Measurements from ENCODE around the gene IKZF1. TPM values are rescaled to one million over a fixed set of nuclear protein-coding genes. Genes with fewer than 3 reads are reported as not detected.
"Not testable (repeated sequence)": the region's sequence is repeated elsewhere in the genome, so short reads cannot be mapped to it uniquely, and the experiment has no call there.

The IKZF1 gene
- polyA plus RNA-seq, 1 donor = 4.5 TPM

DNA sequence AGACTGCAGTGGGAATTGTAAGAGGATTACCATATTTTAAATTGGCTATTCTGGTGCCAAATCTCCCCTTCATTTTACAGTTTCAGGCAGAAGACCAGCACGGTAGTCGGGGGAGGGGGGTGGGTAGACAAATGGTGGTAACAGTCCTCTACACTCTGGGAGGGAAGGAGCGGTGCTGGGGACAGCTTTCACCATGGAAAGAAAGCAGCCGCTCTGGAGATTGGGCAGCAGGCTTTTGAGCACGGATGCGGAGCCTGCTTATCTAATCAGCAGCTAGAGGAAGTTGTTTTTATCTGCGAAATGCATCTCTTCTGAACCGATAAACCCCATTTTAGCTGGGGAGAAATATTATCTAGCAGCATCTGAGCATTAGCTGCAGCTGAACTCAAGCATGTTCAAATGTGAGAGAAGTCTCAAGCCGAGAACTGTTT lies 28.7 kb downstream of the IKZF1 start:
- no peak overlapping the region for H3K4me3 ChIP-seq (ENCODE audit: low read length)
- H3K27me3 ChIP-seq (ENCODE audit: control insufficient read depth, insufficient read depth, low read length) = peaks cover 12% of the 10 kb centered on the region
- no peaks in the 10 kb centered on the region for H3K4me1 ChIP-seq (ENCODE audit: control insufficient read depth, insufficient read depth, low read length)
- no peaks in the 10 kb centered on the region for H3K36me3 ChIP-seq (ENCODE audit: control insufficient read depth, insufficient read depth, low read length)
- no peaks in the 10 kb centered on the region for H3K9me3 ChIP-seq (ENCODE audit: control insufficient read depth, low read depth, low read length)
- no peak for DNase-seq
- no peak overlapping the region for H3K27ac ChIP-seq (ENCODE audit: low read length)
- WGBS (ENCODE audit: insufficient coverage, low lambda C conversion rate) = no CpG with 5 or more reads among the region's 9 CpGs

DNA sequence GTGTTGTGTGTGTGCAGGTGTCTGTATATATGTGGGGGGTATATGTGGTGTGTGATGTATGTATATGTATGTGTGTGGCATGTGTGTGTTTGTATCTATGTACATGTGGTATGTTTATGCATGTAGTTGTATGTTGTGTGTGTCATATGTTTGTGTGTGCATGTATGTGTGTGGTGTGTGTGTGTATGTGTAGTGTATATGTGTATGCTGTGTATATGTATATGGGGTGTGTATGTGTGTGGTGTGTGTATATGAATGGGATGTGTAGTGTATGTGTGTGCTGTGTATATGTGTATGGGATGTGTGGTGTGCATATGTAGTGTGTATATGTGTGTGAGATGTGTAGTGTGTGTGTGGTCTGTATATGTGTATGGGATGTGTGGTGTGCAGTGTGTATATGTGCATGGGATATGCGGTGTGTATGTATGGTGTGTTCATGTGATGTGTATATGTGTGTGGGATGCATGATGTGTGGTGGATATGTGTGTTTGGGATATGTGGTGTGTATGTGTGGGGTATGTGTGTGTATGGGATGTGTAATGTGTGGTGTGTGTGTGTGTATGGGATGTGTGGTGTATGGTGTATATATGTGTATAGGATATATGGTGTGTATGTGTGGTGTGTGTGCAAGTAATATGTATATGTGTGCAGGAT lies 30.0 kb downstream of the IKZF1 start:
- DNase-seq = no peak
- no peak overlapping the region for H3K4me3 ChIP-seq (ENCODE audit: low read length)
- H3K27me3 ChIP-seq (ENCODE audit: control insufficient read depth, insufficient read depth, low read length) = peaks cover 12% of the 10 kb centered on the region
- no peaks in the 10 kb centered on the region for H3K36me3 ChIP-seq (ENCODE audit: control insufficient read depth, insufficient read depth, low read length)
- H3K27ac ChIP-seq (ENCODE audit: low read length) = no peak overlapping the region
- H3K4me1 ChIP-seq (ENCODE audit: control insufficient read depth, insufficient read depth, low read length) = no peaks in the 10 kb centered on the region
- WGBS (ENCODE audit: insufficient coverage, low lambda C conversion rate) = no CpG with 5 or more reads among the region's 1 CpG
- H3K9me3 ChIP-seq (ENCODE audit: control insufficient read depth, low read depth, low read length) = no peaks in the 10 kb centered on the region

DNA sequence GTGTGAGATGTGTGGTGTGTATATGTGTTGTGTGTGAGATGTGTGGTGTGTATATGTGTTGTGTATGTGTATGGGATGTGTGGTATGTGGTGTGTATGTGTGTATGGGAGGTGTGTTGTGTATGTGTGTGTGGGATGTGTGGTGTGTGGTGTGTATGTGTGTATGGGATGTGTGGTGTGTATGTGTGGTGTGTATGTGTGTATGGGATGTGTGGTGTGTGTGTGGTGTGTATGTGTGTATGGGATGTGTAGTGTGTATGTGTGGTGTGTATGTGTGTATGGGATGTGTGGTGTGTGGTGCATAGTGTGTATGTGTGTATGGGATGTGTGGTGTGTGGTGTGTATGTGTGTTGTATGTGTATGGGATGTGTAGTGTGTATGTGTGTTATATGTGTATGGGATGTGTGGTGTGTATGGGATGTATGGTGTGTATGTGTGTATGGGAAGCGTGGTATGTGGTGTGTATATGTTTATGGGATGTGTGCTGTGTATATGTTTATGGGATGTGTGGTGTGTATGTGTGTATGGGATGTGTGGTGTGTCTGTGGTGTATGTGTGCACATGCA lies 30.8 kb downstream of the IKZF1 start:
- no peak overlapping the region for H3K27ac ChIP-seq (ENCODE audit: low read length)
- WGBS (ENCODE audit: insufficient coverage, low lambda C conversion rate) = 100% methylated on average over 1 of the region's 1 CpG
- H3K9me3 ChIP-seq (ENCODE audit: control insufficient read depth, low read depth, low read length) = no peaks in the 10 kb centered on the region
- no peaks in the 10 kb centered on the region for H3K36me3 ChIP-seq (ENCODE audit: control insufficient read depth, insufficient read depth, low read length)
- DNase-seq = no peak
- H3K4me3 ChIP-seq (ENCODE audit: low read length) = no peak overlapping the region
- H3K27me3 ChIP-seq (ENCODE audit: control insufficient read depth, insufficient read depth, low read length) = peaks cover 8% of the 10 kb centered on the region
- no peaks in the 10 kb centered on the region for H3K4me1 ChIP-seq (ENCODE audit: control insufficient read depth, insufficient read depth, low read length)

DNA sequence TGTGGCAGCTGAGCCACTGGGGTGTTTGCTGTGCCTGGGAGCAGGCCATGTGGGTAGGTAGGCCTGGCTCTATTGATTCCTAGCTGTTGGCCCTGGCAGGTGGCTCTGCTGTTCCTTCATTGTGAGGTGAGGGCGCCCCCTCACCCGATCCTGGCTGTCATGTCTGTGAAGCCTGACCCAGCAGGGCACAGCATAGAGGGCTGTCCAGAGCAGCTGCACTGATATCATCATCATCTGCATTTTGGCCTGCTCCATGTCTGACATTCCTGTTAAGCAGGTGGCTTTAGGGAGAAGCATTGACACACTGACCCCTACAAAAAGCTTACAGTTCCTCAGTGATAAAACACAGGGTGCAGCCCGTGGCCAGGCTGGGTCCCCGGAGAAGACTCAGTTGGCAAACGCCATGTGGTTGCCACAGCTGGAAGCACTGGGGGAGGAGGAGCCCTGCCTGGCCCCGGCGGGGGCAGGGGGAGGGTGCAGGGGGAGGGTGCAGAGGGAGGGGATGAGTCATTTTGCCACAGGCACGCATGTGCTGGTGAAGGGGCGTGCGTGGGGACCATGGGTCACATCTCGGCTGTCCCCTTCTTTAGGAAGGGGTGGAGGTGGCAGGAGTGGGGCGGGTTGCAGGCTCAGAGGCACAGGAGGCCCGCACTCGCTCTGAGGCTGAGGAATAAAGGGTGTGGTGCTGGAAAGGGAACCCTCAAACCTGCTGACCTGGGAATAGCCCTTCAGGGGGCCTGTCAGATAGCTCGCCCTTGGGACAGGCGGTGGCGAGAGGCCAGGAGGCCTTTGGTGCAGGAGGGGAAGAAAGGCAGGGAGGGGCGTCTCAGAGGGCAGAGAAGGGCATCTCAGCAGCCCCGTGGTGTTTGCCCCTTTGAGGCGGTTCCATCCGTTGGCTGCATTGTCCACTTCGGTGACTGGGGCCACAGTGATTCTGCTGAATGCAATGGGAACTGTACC lies 31.6 kb downstream of the IKZF1 start:
- Histone ChIP-seq H3K9me3 (ENCODE audit: control insufficient read depth, low read depth, low read length) (no peaks in the 10 kb centered on the region), H3K27ac (ENCODE audit: low read length) (no peak overlapping the region), H3K4me3 (ENCODE audit: low read length) (no peak overlapping the region), H3K36me3 (ENCODE audit: control insufficient read depth, insufficient read depth, low read length) (no peaks in the 10 kb centered on the region), H3K27me3 (ENCODE audit: control insufficient read depth, insufficient read depth, low read length) (peaks cover 8% of the 10 kb centered on the region), H3K4me1 (ENCODE audit: control insufficient read depth, insufficient read depth, low read length) (no peaks in the 10 kb centered on the region)
- no peak for DNase-seq
- WGBS (ENCODE audit: insufficient coverage, low lambda C conversion rate) = no CpG with 5 or more reads among the region's 22 CpGs

DNA sequence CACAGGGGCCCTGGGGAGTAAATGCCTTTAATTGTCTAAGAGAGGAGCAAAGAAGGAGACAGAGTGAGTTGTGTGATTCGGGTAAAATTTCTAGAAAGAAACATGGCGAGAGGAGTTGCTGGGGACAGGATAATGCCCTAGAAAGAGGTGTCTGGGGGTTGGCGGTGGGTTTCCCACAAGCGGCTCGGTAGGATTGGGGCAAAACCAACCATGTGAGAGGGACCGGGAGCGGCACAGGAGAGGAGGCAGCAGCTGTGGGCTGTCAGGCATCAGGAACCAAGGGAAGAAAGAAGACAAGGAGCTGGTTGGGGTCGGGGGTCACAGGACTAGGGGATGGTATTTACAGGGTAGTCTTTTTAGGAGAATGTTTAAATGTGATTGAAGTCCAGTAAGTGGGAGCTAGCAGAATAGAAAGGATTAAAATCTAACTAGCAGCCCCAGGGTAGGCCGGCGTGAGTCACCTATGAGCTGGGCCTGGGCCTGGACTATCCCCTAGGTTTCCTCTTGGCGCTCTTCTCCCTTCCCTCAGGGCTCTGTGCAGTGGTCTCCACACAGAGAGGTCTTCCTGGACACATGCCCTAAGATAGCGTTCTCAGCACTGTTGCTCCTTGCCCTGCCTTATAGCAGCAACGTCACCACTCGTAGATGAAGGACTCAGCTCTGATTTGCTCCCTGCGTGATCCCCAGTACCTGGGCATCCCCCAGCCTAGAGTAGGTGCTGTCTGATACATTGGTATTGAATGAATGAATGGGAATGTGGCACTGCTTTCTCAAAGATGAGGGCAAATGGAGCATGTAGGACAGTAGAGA lies 32.6 kb downstream of the IKZF1 start:
- no peak for DNase-seq
- Histone ChIP-seq H3K4me3 (ENCODE audit: low read length) (no peak overlapping the region), H3K36me3 (ENCODE audit: control insufficient read depth, insufficient read depth, low read length) (no peaks in the 10 kb centered on the region), H3K27ac (ENCODE audit: low read length) (no peak overlapping the region), H3K9me3 (ENCODE audit: control insufficient read depth, low read depth, low read length) (no peaks in the 10 kb centered on the region), H3K27me3 (ENCODE audit: control insufficient read depth, insufficient read depth, low read length) (peaks cover 8% of the 10 kb centered on the region), H3K4me1 (ENCODE audit: control insufficient read depth, insufficient read depth, low read length) (no peaks in the 10 kb centered on the region)
- whole genome bisulfite sequencing (ENCODE audit: insufficient coverage, low lambda C conversion rate) = 94% methylated on average over 2 of the region's 15 CpGs

DNA sequence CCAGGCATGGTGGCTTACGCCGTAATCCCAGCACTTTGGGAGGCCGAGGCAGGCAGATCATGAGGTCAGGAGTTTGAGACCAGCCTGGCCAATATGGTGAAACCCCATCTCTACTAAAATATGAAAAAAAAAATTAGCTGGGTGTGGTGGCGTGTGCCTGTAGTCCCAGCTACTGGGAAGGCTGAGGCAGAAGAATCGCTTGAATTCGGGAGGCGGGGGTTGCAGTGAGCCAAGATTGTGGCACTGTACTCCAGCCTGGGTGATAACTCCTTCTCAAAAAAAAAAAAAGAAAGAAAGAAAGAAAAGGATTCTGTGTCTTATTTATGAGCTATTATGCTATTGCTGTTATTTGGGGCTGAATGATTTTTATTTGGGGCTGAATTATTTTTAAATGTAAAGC lies 35.0 kb downstream of the IKZF1 start:
- H3K27me3 ChIP-seq (ENCODE audit: control insufficient read depth, insufficient read depth, low read length); H3K4me3 ChIP-seq (ENCODE audit: low read length); DNase-seq; H3K36me3 ChIP-seq (ENCODE audit: control insufficient read depth, insufficient read depth, low read length); H3K9me3 ChIP-seq (ENCODE audit: control insufficient read depth, low read depth, low read length); H3K4me1 ChIP-seq (ENCODE audit: control insufficient read depth, insufficient read depth, low read length); H3K27ac ChIP-seq (ENCODE audit: low read length): not testable (repeated sequence)
- WGBS (ENCODE audit: insufficient coverage, low lambda C conversion rate) = 100% methylated on average over 3 of the region's 7 CpGs

DNA sequence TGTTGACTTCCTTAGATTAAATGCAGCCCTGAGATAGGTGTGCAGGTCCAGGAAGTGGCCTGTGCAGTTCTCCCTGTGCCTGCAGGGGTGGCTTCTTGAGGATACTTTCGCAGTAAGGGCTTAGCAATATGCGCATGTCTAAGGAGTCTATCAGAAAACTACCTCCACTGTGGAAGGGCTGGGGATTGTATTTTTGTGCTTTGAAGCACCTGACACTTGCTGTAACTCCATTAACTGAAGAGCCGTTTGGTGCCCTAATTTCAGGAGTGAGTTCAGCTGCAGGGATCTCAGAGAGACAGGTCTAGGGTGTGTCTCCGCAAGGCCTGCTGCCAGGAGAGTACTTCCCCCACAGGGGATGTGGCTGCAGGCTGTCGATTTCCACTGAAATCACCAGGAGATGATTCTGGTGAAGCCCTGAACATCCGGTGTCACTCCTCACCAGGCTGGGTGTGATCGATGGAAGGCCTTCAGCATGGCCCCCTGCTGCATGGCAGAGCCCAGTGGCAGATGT lies 35.5 kb downstream of the IKZF1 start:
- WGBS (ENCODE audit: insufficient coverage, low lambda C conversion rate) = no CpG with 5 or more reads among the region's 7 CpGs
- H3K4me3 ChIP-seq (ENCODE audit: low read length) = no peak overlapping the region
- peaks cover 5% of the 10 kb centered on the region for H3K27me3 ChIP-seq (ENCODE audit: control insufficient read depth, insufficient read depth, low read length)
- H3K4me1 ChIP-seq (ENCODE audit: control insufficient read depth, insufficient read depth, low read length) = no peaks in the 10 kb centered on the region
- H3K36me3 ChIP-seq (ENCODE audit: control insufficient read depth, insufficient read depth, low read length) = no peaks in the 10 kb centered on the region
- no peak for DNase-seq
- no peak overlapping the region for H3K27ac ChIP-seq (ENCODE audit: low read length)
- no peaks in the 10 kb centered on the region for H3K9me3 ChIP-seq (ENCODE audit: control insufficient read depth, low read depth, low read length)

DNA sequence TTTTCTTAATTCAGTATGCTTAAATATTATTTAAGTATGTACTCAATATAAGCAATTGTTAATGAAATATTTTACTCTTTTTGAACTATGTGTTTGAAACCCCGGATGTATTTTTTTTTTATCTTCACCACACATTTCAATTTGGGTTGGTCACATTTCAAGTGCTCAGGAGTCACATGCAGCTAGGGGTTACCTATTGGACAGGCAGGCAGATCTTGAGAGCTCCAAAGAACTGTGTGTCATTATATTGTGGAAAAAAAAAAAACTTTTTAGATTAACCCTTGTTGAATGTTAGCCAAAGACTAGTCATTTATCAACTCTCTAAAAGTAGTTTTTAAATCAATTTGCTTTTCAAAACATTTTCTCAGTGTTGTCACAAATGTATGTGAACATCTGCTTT lies 37.2 kb downstream of the IKZF1 start:
- H3K27ac ChIP-seq (ENCODE audit: low read length) = no peak overlapping the region
- H3K27me3 ChIP-seq (ENCODE audit: control insufficient read depth, insufficient read depth, low read length) = peaks cover 7% of the 10 kb centered on the region
- H3K4me3 ChIP-seq (ENCODE audit: low read length) = no peak overlapping the region
- DNase-seq = no peak
- no CpG with 5 or more reads among the region's 1 CpG for WGBS (ENCODE audit: insufficient coverage, low lambda C conversion rate)
- H3K36me3 ChIP-seq (ENCODE audit: control insufficient read depth, insufficient read depth, low read length) = no peaks in the 10 kb centered on the region
- H3K9me3 ChIP-seq (ENCODE audit: control insufficient read depth, low read depth, low read length) = no peaks in the 10 kb centered on the region
- H3K4me1 ChIP-seq (ENCODE audit: control insufficient read depth, insufficient read depth, low read length) = no peaks in the 10 kb centered on the region

DNA sequence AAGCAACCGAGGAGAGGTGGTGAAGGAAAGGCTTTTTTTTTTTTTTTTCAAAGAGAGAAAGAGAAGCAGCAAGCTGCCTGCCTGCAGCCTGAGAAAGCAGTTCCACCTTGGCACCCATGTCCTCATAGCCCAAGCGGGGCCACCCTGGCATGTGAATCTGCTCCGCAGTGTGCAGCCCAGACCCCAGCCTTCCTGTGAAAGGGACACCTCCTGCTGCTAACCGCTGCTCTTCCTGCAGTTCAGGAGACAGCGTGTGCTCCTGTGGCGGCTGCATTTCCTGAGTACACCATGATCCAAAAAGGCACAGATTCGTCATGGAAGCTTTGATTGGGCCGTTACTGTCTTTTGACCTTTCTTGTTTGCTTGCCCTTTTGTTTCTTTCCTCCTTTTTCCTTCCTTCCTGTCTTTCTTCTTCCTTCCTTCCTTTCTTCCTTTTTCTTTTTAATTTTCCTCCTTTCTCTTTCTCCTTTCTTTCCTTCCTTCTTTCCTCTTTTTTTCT lies 38.1 kb downstream of the IKZF1 start:
- DNase-seq = no peak
- no peaks in the 10 kb centered on the region for H3K36me3 ChIP-seq (ENCODE audit: control insufficient read depth, insufficient read depth, low read length)
- peaks cover 7% of the 10 kb centered on the region for H3K27me3 ChIP-seq (ENCODE audit: control insufficient read depth, insufficient read depth, low read length)
- H3K4me1 ChIP-seq (ENCODE audit: control insufficient read depth, insufficient read depth, low read length) = no peaks in the 10 kb centered on the region
- no peaks in the 10 kb centered on the region for H3K9me3 ChIP-seq (ENCODE audit: control insufficient read depth, low read depth, low read length)
- 22% methylated on average over 3 of the region's 8 CpGs for WGBS (ENCODE audit: insufficient coverage, low lambda C conversion rate)
- no peak overlapping the region for H3K27ac ChIP-seq (ENCODE audit: low read length)
- no peak overlapping the region for H3K4me3 ChIP-seq (ENCODE audit: low read length)

All from large intestine (tissue), 3 donors.